Retinal pigment epithelial cell (primary cell): ENCODE results near the gene PTPN2.
A peak's percentile ranks its signal among the peaks of the same experiment; 100 is the strongest.

Experiments
- DNase-seq: peaks from one replicate; pipeline ENCODE4 v3.0.0-alpha.2; 2010; ENCODE audit warnings: low read depth
- H3K4me3 ChIP-seq: 2 replicates; pipeline ENCODE4 v1.5.1; 2011; ENCODE audit warnings: mild to moderate bottlenecking, low read length, control low read depth, moderate library complexity
- TF ChIP-seq, protein P1 (sequence below): conservative IDR thresholded peaks from 2 replicates; pipeline ENCODE4 v1.5.1; 2011; ENCODE audit warnings: low read depth, low read length, control low read depth, inconsistent platforms

Gene PTPN2

DNA sequence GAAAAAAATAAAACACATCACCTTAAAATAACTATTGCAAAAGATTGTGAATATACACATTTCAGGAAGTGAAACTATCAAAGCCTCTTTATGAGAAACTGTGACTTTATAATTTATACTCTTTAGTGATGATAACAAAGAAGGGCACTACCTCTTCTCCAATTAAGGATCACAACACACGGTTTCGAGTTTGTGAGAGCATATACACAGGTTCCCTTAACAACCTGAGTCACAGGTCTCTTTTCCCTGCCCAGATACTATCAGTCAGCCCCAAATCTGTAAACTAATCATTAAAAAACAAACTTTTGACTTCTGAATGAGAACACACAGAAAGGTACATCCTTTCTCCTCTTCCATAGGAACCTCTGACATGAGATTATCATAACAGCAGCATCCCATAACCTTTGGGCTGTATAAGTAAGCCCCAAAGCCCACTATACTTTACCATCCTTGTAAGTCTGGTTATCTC lies 44.9 kb downstream of the PTPN2 start:
- no peak for DNase-seq
- no peak overlapping the region for H3K4me3 ChIP-seq
- TF ChIP-seq, protein P1, sequence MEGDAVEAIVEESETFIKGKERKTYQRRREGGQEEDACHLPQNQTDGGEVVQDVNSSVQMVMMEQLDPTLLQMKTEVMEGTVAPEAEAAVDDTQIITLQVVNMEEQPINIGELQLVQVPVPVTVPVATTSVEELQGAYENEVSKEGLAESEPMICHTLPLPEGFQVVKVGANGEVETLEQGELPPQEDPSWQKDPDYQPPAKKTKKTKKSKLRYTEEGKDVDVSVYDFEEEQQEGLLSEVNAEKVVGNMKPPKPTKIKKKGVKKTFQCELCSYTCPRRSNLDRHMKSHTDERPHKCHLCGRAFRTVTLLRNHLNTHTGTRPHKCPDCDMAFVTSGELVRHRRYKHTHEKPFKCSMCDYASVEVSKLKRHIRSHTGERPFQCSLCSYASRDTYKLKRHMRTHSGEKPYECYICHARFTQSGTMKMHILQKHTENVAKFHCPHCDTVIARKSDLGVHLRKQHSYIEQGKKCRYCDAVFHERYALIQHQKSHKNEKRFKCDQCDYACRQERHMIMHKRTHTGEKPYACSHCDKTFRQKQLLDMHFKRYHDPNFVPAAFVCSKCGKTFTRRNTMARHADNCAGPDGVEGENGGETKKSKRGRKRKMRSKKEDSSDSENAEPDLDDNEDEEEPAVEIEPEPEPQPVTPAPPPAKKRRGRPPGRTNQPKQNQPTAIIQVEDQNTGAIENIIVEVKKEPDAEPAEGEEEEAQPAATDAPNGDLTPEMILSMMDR = no peak

DNA sequence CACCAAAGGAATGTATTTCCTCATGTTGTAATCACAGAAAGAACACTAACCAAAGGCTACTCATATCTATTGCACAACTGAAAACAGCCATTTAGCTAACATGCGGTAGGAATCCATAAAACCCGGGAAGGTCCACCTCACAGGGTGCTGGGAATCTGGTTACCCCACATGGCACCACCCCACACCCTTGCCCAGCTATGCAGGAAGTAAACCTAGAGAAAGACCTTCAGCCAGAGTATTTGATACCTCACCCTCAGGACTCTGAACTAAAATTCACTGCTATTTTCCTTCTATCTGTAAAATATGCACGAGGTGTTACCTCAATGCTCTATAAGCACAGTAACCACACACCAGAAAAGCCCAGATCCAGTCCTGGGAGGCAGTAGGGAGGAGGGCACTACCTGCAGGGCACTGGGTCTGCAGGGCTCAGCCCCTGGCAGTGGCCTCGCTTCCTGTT lies 45.8 kb downstream of the PTPN2 start:
- peak; percentile 22 for DNase-seq
- H3K4me3 ChIP-seq = no peak overlapping the region
- TF ChIP-seq, protein P1 = no peak

DNA sequence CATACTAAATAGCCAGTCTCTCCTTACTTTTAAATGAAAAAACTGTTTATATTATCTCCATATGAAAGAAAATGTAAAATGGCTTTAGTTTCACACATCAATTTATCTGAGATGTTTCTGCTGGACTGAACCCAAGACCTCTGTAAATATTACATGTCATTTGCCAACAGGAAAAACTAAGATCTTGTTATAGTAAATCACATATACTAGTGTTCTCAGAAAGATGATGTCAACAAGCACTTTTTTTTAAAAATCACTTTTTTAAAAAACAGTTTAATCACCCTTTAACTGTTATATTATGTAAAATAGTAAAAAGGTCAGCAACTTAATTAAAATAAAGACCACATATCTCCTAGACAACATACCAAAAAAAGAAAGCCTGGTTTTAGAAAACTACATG lies 46.3 kb downstream of the PTPN2 start:
- no peak overlapping the region for H3K4me3 ChIP-seq
- DNase-seq = no peak
- TF ChIP-seq, protein P1 = no peak

DNA sequence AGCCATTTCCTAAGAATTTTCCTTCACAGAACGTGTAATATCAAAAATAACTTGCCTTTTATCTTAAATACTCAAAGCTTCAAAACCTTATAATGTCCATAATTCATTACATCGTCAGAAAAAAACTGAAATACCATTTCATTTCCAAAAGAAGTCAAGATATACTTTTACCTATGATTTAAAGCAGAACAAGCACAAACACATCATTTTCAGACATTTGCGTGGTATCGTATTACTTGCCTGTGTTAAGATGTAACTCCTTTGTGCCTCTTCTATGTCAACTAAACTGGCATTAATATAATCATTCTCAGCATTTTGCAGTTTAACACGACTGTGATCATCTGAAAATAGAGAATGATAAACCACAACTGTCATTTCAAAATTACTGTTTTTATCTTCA lies 47.5 kb downstream of the PTPN2 start:
- no peak overlapping the region for H3K4me3 ChIP-seq
- TF ChIP-seq, protein P1 = no peak
- DNase-seq = no peak

DNA sequence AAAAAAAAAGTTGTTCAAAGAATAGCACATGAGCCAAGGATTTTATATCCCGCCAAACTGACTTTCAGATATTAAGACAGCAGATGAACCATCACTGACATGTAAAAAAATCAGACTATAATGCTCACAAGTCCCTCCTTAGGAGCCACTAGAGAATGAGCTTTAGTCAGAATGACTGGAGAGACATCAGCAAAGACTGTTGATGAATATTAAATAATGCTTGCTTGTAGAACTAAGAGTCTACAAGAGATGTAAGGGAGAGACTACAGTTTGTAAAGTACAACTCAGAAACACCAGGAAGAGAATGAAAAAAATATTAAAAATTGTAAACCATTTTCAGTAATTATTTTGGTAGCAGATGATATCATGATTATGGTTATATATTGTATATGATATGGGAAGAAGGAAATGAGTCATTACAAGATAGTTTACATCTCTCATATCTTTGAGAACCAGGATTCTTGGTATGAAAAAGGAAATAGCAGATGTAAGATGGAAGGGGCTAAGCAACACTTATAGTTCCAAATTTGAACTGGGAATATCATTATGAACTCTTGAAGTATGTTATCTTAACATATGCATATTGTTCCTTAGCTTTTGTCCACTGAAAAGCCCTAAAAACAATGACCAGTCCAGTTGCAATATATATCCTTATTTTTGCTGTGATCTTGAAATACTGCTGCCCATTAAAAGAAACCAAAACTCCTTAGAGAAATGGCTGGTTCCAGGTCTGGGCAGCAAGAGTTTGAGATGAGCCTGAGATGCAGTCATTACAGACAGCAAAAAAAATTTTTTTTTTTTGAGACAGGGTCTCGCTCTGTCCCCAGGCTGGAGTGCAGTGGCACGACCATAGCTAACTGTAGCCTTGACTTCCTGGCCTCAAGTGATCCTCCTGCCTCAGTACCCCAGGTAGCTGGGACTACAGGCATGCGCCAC lies 55.7 kb downstream of the PTPN2 start:
- TF ChIP-seq, protein P1 = no peak
- no peak for DNase-seq
- no peak overlapping the region for H3K4me3 ChIP-seq

DNA sequence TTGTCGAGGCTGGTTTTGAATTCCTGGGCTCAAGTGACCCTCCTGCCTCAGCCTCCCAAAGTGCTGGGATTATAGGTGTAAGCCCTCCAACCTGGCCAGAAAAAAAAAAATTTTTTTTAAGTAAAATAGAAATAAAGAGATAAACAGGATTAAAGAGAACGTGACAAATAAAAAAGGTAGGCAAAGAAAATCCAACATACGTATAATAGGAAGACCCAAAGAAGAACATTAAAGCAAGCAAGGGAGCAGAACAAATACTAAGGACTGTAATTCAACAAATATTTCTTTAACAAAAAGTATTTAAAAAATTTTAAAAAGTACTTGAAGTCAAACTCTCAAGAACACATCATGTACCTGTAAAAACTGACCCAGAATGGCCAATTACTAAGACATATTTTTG lies 56.4 kb downstream of the PTPN2 start:
- DNase-seq = no peak
- H3K4me3 ChIP-seq = no peak overlapping the region
- TF ChIP-seq, protein P1 = no peak

DNA sequence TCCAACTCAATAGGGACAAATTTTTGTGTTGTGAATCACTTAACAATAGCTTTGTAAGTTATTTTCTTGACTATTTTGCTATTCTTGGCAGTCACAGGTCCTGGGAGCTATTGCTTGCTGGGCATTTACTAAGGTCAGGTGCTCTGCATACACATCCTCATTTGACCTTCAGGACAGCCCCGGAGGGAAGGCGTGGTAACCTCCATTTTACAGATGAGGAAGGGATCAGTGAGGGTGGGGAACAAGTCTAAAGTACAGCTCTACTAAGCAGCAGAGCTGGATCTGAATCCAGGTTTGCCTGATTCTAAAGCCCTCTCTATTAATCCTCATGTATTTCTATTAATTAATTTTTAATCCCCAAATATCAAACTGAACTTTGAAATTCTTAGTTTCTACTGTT lies 58.8 kb downstream of the PTPN2 start:
- TF ChIP-seq, protein P1 = no peak
- no peak for DNase-seq
- no peak overlapping the region for H3K4me3 ChIP-seq
